ENCODE data around the gene NFIC.

GRCh38 chr19:3358689-3359014, 7.7 kb upstream of the NFIC start:
- no peak for TF ChIP-seq YY1 (IDR thresholded peaks at IDR 0.05; ENCODE audit: insufficient read depth, insufficient read length)
- TF ChIP-seq ZNF274 (IDR thresholded peaks at IDR 0.05; ENCODE audit: low read depth, low read length) = no peak
